HCT116 (cell line): ENCODE measurements around the gene MSTN. TPM values are rescaled to one million over a fixed set of nuclear protein-coding genes. Genes with fewer than 3 reads are reported as not detected.

Experiments
- ATAC-seq: fragments of 200-7000 bp; cut with Tn5 transposase; 2 replicates; pipeline ENCODE4 v1.9.1; 2020; ENCODE audit warnings: mild to moderate bottlenecking, moderate library complexity
- BruUV-seq: library from RNA; stranded (reverse); fragments of 400-500 nt; replicated peaks from 2 replicates; lab custom pipeline; 2021; lab: Mats Ljungman, UMichigan
- CTCF ChIA-PET: fragments of 300-600 bp; sonication (Branson Sonifier 250); formaldehyde crosslinking; loops from one replicate; lab custom pipeline; 2021; ENCODE audit warnings: antibody characterized with exemption; lab: Charles Lee
- POLR2A ChIA-PET: fragments of 300-600, 350-600 bp; sonication (Branson Sonifier 250); formaldehyde crosslinking; loops from one replicate; lab custom pipeline; 2021; ENCODE audit warnings: antibody characterized with exemption; lab: Charles Lee
- RAD21 ChIA-PET, 2 experiments: fragments of 300-600 bp; sonication (Branson Sonifier 250); formaldehyde crosslinking; loops; one replicate each; lab custom pipeline; 2023; ENCODE audit warnings: low total read pairs in 2 of 2; ENCODE audit not compliant: uncharacterized antibody in 2 of 2, unreplicated experiment in 2 of 2, low non-redundant PET in 1 of 2; lab: Charles Lee
- DNase-seq: peaks from one replicate; pipeline ENCODE4 v3.0.0-alpha.2; 2010; ENCODE audit warnings: low read depth, low spot score
- H2AFZ ChIP-seq: fragments of 200-600 bp; shearing (Covaris generic), sonication (generic); 2 replicates; pipeline ENCODE4 v1.6.1; 2017; ENCODE audit warnings: low read depth, mixed run types, mixed read lengths, antibody characterized with exemption, low read length; ENCODE audit not compliant: poor library complexity, severe bottlenecking
- H3K27ac ChIP-seq: 2 replicates; pipeline ENCODE4 v1.5.1; 2012; ENCODE audit warnings: low read depth, low read length
- H3K27me3 ChIP-seq: fragments of 200-600 bp; sonication (generic); 2 replicates; pipeline ENCODE4 v1.6.1; 2016; ENCODE audit warnings: mixed run types, low read length, mixed read lengths; ENCODE audit not compliant: insufficient read depth
- H3K36me3 ChIP-seq, 2 experiments: fragments of 200-500 bp in 1 of 2; fragments of 200-600 bp in 1 of 2; sonication (Bioruptor generic) in 1 of 2; sonication (generic) in 1 of 2; 2 replicates each; pipeline versions ENCODE4 v1.5.1 to v1.6.1; 2014 to 2016; ENCODE audit warnings: low read length in 2 of 2, inconsistent platforms in 1 of 2, mixed read lengths in 1 of 2, mixed run types in 1 of 2; ENCODE audit not compliant: insufficient read depth in 2 of 2, control insufficient read depth in 1 of 2
- H3K4me1 ChIP-seq, 2 experiments: fragments of 200-600 bp in 1 of 2; sonication (generic) in 1 of 2; 2 replicates each; pipeline versions ENCODE4 v1.5.1 to v1.6.1; 2012 to 2017; ENCODE audit warnings: low read length in 2 of 2, inconsistent platforms in 1 of 2, mild to moderate bottlenecking in 1 of 2, mixed read lengths in 1 of 2, mixed run types in 1 of 2, moderate library complexity in 1 of 2; ENCODE audit not compliant: insufficient read depth in 2 of 2, control insufficient read depth in 1 of 2
- H3K4me2 ChIP-seq: fragments of 200-600 bp; sonication (generic); 2 replicates; pipeline ENCODE4 v1.6.1; 2017; ENCODE audit warnings: mixed run types, low read length, mixed read lengths
- H3K4me3 ChIP-seq, 2 experiments: fragments of 200-600 bp in 1 of 2; sonication (generic) in 1 of 2; replicated peaks in 1 of 2; 2 replicates each; pipeline ENCODE4 v1.5.1; 2011 to 2016; ENCODE audit warnings: low read length in 2 of 2, control low read depth in 1 of 2, low read depth in 1 of 2, mild to moderate bottlenecking in 1 of 2, mixed read lengths in 1 of 2, mixed run types in 1 of 2
- H3K79me2 ChIP-seq: fragments of 200-600 bp; sonication (generic); 2 replicates; pipeline ENCODE4 v1.6.1; 2017; ENCODE audit warnings: mild to moderate bottlenecking, mixed run types, low read length, moderate library complexity, mixed read lengths; ENCODE audit not compliant: insufficient read depth
- H3K9ac ChIP-seq: fragments of 200-600 bp; sonication (generic); 2 replicates; pipeline ENCODE4 v1.6.1; 2016; ENCODE audit warnings: low read length, mixed read lengths
- H3K9me2 ChIP-seq: fragments of 200-600 bp; sonication (generic), shearing (Covaris generic); 2 replicates; pipeline ENCODE4 v1.6.1; 2017; ENCODE audit warnings: mixed run types, mild to moderate bottlenecking, moderate library complexity; ENCODE audit not compliant: insufficient read depth
- H3K9me3 ChIP-seq, 2 experiments: fragments of 200-500 bp in 1 of 2; fragments of 200-600 bp in 1 of 2; sonication (Bioruptor generic) in 1 of 2; sonication (generic) in 1 of 2; 2 replicates each; pipeline ENCODE4 v1.6.1; 2014 to 2017; ENCODE audit warnings: low read length in 2 of 2, mixed read lengths in 2 of 2, inconsistent platforms in 1 of 2, low read depth in 1 of 2, mild to moderate bottlenecking in 1 of 2, mixed run types in 1 of 2, moderate library complexity in 1 of 2; ENCODE audit not compliant: control insufficient read depth in 1 of 2, insufficient read depth in 1 of 2
- H4K20me1 ChIP-seq: fragments of 200-600 bp; sonication (generic), shearing (Covaris generic); 2 replicates; pipeline ENCODE4 v1.6.1; 2017; ENCODE audit warnings: mixed run types, mild to moderate bottlenecking, moderate library complexity; ENCODE audit not compliant: insufficient read depth
- CBX3 ChIP-seq: IDR thresholded peaks from 2 replicates; pipeline ENCODE4 v1.6.1; 2012; ENCODE audit warnings: low read depth
- EZH2 ChIP-seq: fragments of 200-600 bp; sonication (generic); IDR thresholded peaks from 2 replicates; pipeline ENCODE4 v1.6.1; 2017; ENCODE audit warnings: antibody characterized with exemption, mixed run types
- FOSL1 ChIP-seq: IDR thresholded peaks from 2 replicates; pipeline ENCODE4 v1.6.1; 2012; ENCODE audit warnings: low read depth
- RAD21 ChIP-seq: IDR thresholded peaks from 2 replicates; pipeline ENCODE4 v1.6.1; 2012; ENCODE audit warnings: low read depth, mild to moderate bottlenecking
- SRF ChIP-seq: IDR thresholded peaks from 2 replicates; pipeline ENCODE4 v1.6.1; 2012; ENCODE audit warnings: low read depth
- ZNF274 ChIP-seq: fragments of 200-500 bp; sonication (Bioruptor generic); IDR thresholded peaks from 2 replicates; pipeline ENCODE4 v1.6.1; 2014; ENCODE audit warnings: mild to moderate bottlenecking, low read depth, low read length, inconsistent platforms
- intact Hi-C: fragments of 100-400 bp; cut with micrococcal nuclease; formaldehyde crosslinking; loops from 2 replicates; pipeline ENCODE4 v1.10.0; 2022
- total RNA-seq: library from RNA; stranded (reverse); gene quantifications from one replicate; pipeline ENCODE4 v1.2.1, GENCODE V29; 2021; ENCODE audit not compliant: unreplicated experiment
- TF ChIP-seq, protein P1 (sequence below), 3 experiments: fragments of 200-600 bp in 1 of 3; sonication (generic) in 1 of 3; IDR thresholded peaks in 2 of 3; conservative IDR thresholded peaks in 1 of 3; 2 replicates each; pipeline ENCODE4 v1.5.1; 2012 to 2017; ENCODE audit warnings: low read depth in 2 of 3, low read length in 2 of 3, antibody characterized with exemption in 1 of 3, borderline replicate concordance in 1 of 3, control low read depth in 1 of 3, mild to moderate bottlenecking in 1 of 3, mixed read lengths in 1 of 3, mixed run types in 1 of 3, moderate library complexity in 1 of 3; ENCODE audit not compliant: insufficient read depth in 1 of 3
- TF ChIP-seq, protein P2 (sequence below): IDR thresholded peaks from 2 replicates; pipeline ENCODE4 v1.6.1; 2012

MSTN gene
- total RNA-seq, 1 experiment from 2014 or later: 0.12 TPM

DNA sequence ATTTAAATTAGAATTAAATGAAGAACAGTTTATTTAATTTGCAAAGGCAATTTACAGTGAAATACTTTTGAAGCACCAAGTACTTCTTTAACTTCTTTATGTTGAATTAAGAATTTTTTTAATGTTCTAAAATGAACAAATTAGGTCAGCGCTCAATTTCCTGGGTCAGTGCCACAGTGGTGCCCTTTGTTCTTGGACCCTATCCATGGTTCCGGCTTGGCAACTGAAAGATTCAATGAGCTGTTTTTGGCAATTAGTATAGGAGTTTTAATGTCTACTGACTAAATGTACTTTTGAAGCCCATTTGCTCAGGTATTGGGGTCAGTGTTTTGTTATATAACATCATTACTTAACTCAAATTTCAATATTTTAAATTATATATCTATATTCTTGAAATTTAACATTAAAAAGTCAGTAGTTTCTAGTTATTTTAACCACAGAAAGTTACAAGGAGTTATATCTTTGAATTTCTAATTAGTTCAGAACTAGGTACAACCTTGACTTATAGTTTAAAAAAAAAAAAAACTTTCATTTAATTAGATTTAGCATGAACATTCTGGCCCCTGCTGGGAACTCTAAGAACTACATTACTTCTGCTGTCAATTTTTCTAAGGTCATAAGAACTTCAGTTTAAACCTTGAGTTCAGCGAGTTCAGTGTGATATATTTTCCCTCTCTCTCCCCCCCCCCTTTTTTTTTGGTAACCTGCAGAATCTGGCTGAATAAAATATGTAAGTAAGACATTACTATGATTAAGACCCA is 7.6 kb upstream of the MSTN start:
- ATAC-seq (0 out of 2 replicates have a peak, but pooled peaks have one; percentile 32), DNase-seq (peak; percentile 71)
- H2AFZ ChIP-seq: peak overlapping the region; percentile 66
- no peak overlapping the region for H3K27ac ChIP-seq
- intact Hi-C loops: loop anchor here (1.0 to 2.0 kb wide), 3 partner anchors 272 to 409 kb away; partner anchors contain the start of gene ASNSD1
- no peaks in the 10 kb centered on the region for H3K79me2 ChIP-seq
- no peaks in the 10 kb centered on the region for H3K4me1 ChIP-seq
- CTCF ChIA-PET: interaction anchor here (1.2 to 1.5 kb wide), 2 partner anchors 271 to 409 kb away, joined by 4 to 11 read pairs; no protein-coding TSS in a partner anchor
- H3K4me2 ChIP-seq: no peak overlapping the region
- TF ChIP-seq RAD21: peak; percentile 85
- TF ChIP-seq FOSL1: 0 out of 2 replicates have a peak, but pooled peaks have one; percentile 7
- TF ChIP-seq CBX3: no peak
- TF ChIP-seq, protein P1, sequence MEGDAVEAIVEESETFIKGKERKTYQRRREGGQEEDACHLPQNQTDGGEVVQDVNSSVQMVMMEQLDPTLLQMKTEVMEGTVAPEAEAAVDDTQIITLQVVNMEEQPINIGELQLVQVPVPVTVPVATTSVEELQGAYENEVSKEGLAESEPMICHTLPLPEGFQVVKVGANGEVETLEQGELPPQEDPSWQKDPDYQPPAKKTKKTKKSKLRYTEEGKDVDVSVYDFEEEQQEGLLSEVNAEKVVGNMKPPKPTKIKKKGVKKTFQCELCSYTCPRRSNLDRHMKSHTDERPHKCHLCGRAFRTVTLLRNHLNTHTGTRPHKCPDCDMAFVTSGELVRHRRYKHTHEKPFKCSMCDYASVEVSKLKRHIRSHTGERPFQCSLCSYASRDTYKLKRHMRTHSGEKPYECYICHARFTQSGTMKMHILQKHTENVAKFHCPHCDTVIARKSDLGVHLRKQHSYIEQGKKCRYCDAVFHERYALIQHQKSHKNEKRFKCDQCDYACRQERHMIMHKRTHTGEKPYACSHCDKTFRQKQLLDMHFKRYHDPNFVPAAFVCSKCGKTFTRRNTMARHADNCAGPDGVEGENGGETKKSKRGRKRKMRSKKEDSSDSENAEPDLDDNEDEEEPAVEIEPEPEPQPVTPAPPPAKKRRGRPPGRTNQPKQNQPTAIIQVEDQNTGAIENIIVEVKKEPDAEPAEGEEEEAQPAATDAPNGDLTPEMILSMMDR (IDR thresholded peaks at IDR 0.05 in 2 of 3, conservative IDR thresholded peaks at IDR 0.05 in 1 of 3; ENCODE audit: borderline replicate concordance in 1 of 3, insufficient read depth in 1 of 3, low read depth in 2 of 3, low read length in 2 of 3): peak; percentile 48 to 89 (median 58)
- POLR2A ChIA-PET: no interaction called here
- H3K9me3 ChIP-seq: no peaks in the 10 kb centered on the region
- H3K4me3 ChIP-seq: no peak overlapping the region
- no peak overlapping the region for H3K9ac ChIP-seq
- H3K27me3 ChIP-seq: no peaks in the 10 kb centered on the region
- BruUV-seq: no TSS peak
- no peaks in the 10 kb centered on the region for H4K20me1 ChIP-seq
- no peaks in the 10 kb centered on the region for H3K36me3 ChIP-seq
- H3K9me2 ChIP-seq: no peaks in the 10 kb centered on the region
- RAD21 ChIA-PET: no interaction called here

- Histone ChIP-seq H3K4me3 (no peak overlapping the region), H2AFZ (no peak overlapping the region), H4K20me1 (no peaks in the 10 kb centered on the region), H3K4me2 (no peak overlapping the region), H3K79me2 (no peaks in the 10 kb centered on the region), H3K27ac (no peak overlapping the region), H3K9ac (no peak overlapping the region), H3K36me3 (no peaks in the 10 kb centered on the region), H3K4me1 (no peaks in the 10 kb centered on the region), H3K9me2 (no peaks in the 10 kb centered on the region), H3K27me3 (no peaks in the 10 kb centered on the region), H3K9me3 (no peaks in the 10 kb centered on the region)
- ATAC-seq (no peak), DNase-seq (no peak)
- CTCF ChIA-PET: interaction anchor here (0.6 kb wide), 1 partner anchor 270 kb away, joined by 3 read pairs; no protein-coding TSS in a partner anchor
- POLR2A ChIA-PET: no interaction called here
- intact Hi-C loops: no loop called here
- TF ChIP-seq EZH2: no peak
- no peak for TF ChIP-seq SRF
- TF ChIP-seq, protein P2, sequence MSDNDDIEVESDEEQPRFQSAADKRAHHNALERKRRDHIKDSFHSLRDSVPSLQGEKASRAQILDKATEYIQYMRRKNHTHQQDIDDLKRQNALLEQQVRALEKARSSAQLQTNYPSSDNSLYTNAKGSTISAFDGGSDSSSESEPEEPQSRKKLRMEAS: no peak
- TF ChIP-seq RAD21: no peak
- no peak for TF ChIP-seq ZNF274
- RAD21 ChIA-PET: no interaction called here
- no TSS peak for BruUV-seq
Observed at GRCh38 chr2:190068764-190069163, 6.2 kb upstream of the MSTN start.
